Bronchial smooth muscle cell (primary cell): ENCODE results near the gene FAM25G. TPM values are rescaled to one million over a fixed set of nuclear protein-coding genes. Genes with fewer than 3 reads are reported as not detected.

Source experiments
- total RNA-seq: library from RNA; depleted of rRNA; stranded (reverse); fragments of >200 nt; gene quantifications from 2 replicates; pipeline ENCODE4 v1.2.1, GENCODE V29; 2014

The FAM25G gene
- total RNA-seq = not detected in 2 replicates

GRCh38 chr10:47491600-47491999 lies at the start of gene FAM25G:
Gene FAM25G, minus strand, starts transcription at chr10:47491700. Its CDS starts 26 bp downstream, at chr10:47491674.

GRCh38 chr10:47523475-47523874 lies 32.0 kb upstream of the FAM25G start, which contains the start of gene AGAP9:
Gene AGAP9, minus strand, starts transcription at chr10:47523638. Its CDS starts 112 bp downstream, at chr10:47523526.

GRCh38 chr10:47483923-47484322 lies 7.6 kb downstream of the FAM25G start, which contains the start of gene ANXA8:
Gene ANXA8, minus strand, starts transcription at chr10:47484115. Its CDS starts 182 bp downstream, at chr10:47483933.

Other genes starting within 250 kb of the FAM25G start
- 7.7 and 152 TPM in 2 replicates for gene GDF10, start 191.5 kb downstream of the FAM25G start, total RNA-seq
- not detected in 2 replicates for gene GDF2, start 169.2 kb downstream of the FAM25G start, total RNA-seq
- gene RBP3, start 143.3 kb downstream of the FAM25G start, total RNA-seq = not detected in 2 replicates
- gene ZNF488, start 107.4 kb downstream of the FAM25G start, total RNA-seq = 0.34 TPM in 1 of 2 replicates, not detected in the other
- 0.32 and 0.52 TPM in 2 replicates for gene ANXA8, start 7.6 kb downstream of the FAM25G start, total RNA-seq
- 2.7 and 4.1 TPM in 2 replicates for gene AGAP9, start 31.9 kb upstream of the FAM25G start, total RNA-seq